ENCODE measurements around the gene KDM1B. TPM values are rescaled to one million over a fixed set of nuclear protein-coding genes. Genes with fewer than 3 reads are reported as not detected.

The KDM1B gene
- total and polyA plus RNA-seq, 2 donors (not counting 3 experiments of a cell fraction or from before 2014, with no cell fraction given) = 3.0 to 10.8 TPM

- DNase-seq (ENCODE audit: low read depth, low spot score) (no peak), FAIRE-seq (no peak)
- no peaks in the 10 kb centered on the region for H3K36me3 ChIP-seq (ENCODE audit: control insufficient read depth in 2 of 2, extremely low read depth in 1 of 2, insufficient read depth in 2 of 2, low read length in 2 of 2)
- no peaks in the 10 kb centered on the region for H3K9me1 ChIP-seq (replicated peaks; ENCODE audit: control insufficient read depth, extremely low read depth, insufficient read depth, low read length)
- H3K4me2 ChIP-seq (ENCODE audit: insufficient read depth, low read length) = no peak overlapping the region
- H2AFZ ChIP-seq (ENCODE audit: low read depth, low read length) = no peak overlapping the region
- H3K79me2 ChIP-seq (ENCODE audit: control insufficient read depth, insufficient read depth, low read length) = no peaks in the 10 kb centered on the region
- ChIA-PET CTCF (no interaction called here), POLR2A (no interaction called here)
- H3K9ac ChIP-seq (replicated peaks; ENCODE audit: extremely low read depth, insufficient read depth, low read length) = no peak overlapping the region
- H3K27me3 ChIP-seq (ENCODE audit: control insufficient read depth in 2 of 2, insufficient read depth in 2 of 2, low read length in 2 of 2) = no peaks in the 10 kb centered on the region
- intact Hi-C loops (cut with micrococcal nuclease) (no loop called here), dilution Hi-C loops (cut with MboI; ENCODE audit: extremely low pct_ligation_motif_present, low sequenced_read_pairs) (no loop called here)
- no peak overlapping the region for H3K4me3 ChIP-seq (replicated peaks in 1 of 3; ENCODE audit: insufficient read depth in 1 of 3, low read depth in 1 of 3, low read length in 3 of 3)
- no peaks in the 10 kb centered on the region for H4K20me1 ChIP-seq (replicated peaks; ENCODE audit: control insufficient read depth, extremely low read depth, insufficient read depth, low read length)
- BruUV-seq (replicated peaks) = no TSS peak
- H3K4me1 ChIP-seq (ENCODE audit: control insufficient read depth, extremely low read depth, insufficient read depth, low read length) = no peaks in the 10 kb centered on the region
- no peaks in the 10 kb centered on the region for H3K9me3 ChIP-seq (replicated peaks; ENCODE audit: control insufficient read depth, insufficient read depth, low read length)
- no peak overlapping the region for H3K27ac ChIP-seq (ENCODE audit: insufficient read depth, low read depth, low read length)
- TF ChIP-seq POLR2A (IDR thresholded peaks at IDR 0.05; ENCODE audit: low read depth, low read length) (no peak), EZH2 (IDR thresholded peaks at IDR 0.05; ENCODE audit: borderline replicate concordance, low read depth, low read length, severe bottlenecking) (no peak), FOS (IDR thresholded peaks at IDR 0.05; ENCODE audit: borderline replicate concordance, insufficient read depth, low read length) (no peak), CTCF (IDR thresholded peaks at IDR 0.05; ENCODE audit: extremely low read depth in 1 of 2, insufficient read depth in 1 of 2, low read depth in 1 of 2, low read length in 2 of 2) (no peak), JUN (IDR thresholded peaks at IDR 0.05; ENCODE audit: borderline replicate concordance, insufficient read depth, insufficient read length, low read depth) (no peak), MYC (IDR thresholded peaks at IDR 0.05; ENCODE audit: low read depth, low read length) (no peak), MAX (IDR thresholded peaks at IDR 0.05; ENCODE audit: insufficient read depth, insufficient read length) (no peak), GATA2 (IDR thresholded peaks at IDR 0.05; ENCODE audit: insufficient read depth, insufficient read length, low read depth, low read length) (no peak), POLR2AphosphoS5 (IDR thresholded peaks at IDR 0.05; ENCODE audit: insufficient read depth, low read depth, low read length) (no peak)
These were observed 48.2 kb upstream of the KDM1B start for GRCh38 chr6:18107061-18107460.
